ENCODE results near the gene KIF1B. TPM values are rescaled to one million over a fixed set of nuclear protein-coding genes. Genes with fewer than 3 reads are reported as not detected.
"Not testable (repeated sequence)": the region's sequence is repeated elsewhere in the genome, so short reads cannot be mapped to it uniquely, and the experiment has no call there.

Gene KIF1B
- total and polyA plus RNA-seq, 9 donors, result 11.5 to 44.2 (median 37.2) TPM

- DNase-seq, result no peak
- WGBS, 3 donors, result 90 to 95% (median 92%) methylated on average over 4 of the region's 4 CpGs
- Histone ChIP-seq H3K27me3 (no peaks in the 10 kb centered on the region), H3K36me3 (no peaks in the 10 kb centered on the region), H3K4me3 (no peak overlapping the region), H3K4me1 (ENCODE audit: insufficient read depth) (no peaks in the 10 kb centered on the region), H3K27ac (no peak overlapping the region), H3K9me3 (no peaks in the 10 kb centered on the region)
- TF ChIP-seq, protein P1, sequence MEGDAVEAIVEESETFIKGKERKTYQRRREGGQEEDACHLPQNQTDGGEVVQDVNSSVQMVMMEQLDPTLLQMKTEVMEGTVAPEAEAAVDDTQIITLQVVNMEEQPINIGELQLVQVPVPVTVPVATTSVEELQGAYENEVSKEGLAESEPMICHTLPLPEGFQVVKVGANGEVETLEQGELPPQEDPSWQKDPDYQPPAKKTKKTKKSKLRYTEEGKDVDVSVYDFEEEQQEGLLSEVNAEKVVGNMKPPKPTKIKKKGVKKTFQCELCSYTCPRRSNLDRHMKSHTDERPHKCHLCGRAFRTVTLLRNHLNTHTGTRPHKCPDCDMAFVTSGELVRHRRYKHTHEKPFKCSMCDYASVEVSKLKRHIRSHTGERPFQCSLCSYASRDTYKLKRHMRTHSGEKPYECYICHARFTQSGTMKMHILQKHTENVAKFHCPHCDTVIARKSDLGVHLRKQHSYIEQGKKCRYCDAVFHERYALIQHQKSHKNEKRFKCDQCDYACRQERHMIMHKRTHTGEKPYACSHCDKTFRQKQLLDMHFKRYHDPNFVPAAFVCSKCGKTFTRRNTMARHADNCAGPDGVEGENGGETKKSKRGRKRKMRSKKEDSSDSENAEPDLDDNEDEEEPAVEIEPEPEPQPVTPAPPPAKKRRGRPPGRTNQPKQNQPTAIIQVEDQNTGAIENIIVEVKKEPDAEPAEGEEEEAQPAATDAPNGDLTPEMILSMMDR (IDR thresholded peaks at IDR 0.05), result no peak
- TF ChIP-seq POLR2A (IDR thresholded peaks at IDR 0.05), result no peak
- no peak for TF ChIP-seq EP300 (IDR thresholded peaks at IDR 0.05)
- intact Hi-C loops (cut with DNase I), result no loop called here
Measured at GRCh38 chr1:10200620-10201019, 9.8 kb upstream of the KIF1B start.

GRCh38 chr1:10204003-10204642, 6.2 kb upstream of the KIF1B start:
- no peak for DNase-seq
- Histone ChIP-seq H3K9me3 (no peaks in the 10 kb centered on the region), H3K27ac (no peak overlapping the region), H3K36me3 (no peaks in the 10 kb centered on the region), H3K4me3 (no peak overlapping the region), H3K4me1 (ENCODE audit: insufficient read depth) (no peaks in the 10 kb centered on the region), H3K27me3 (no peaks in the 10 kb centered on the region)
- intact Hi-C loops (cut with DNase I), result no loop called here
- 46 to 62% (median 56%) methylated on average over 7 of the region's 7 CpGs for WGBS, 3 donors
- TF ChIP-seq POLR2A (IDR thresholded peaks at IDR 0.05) (no peak), EP300 (IDR thresholded peaks at IDR 0.05) (no peak)
- TF ChIP-seq, protein P1 (IDR thresholded peaks at IDR 0.05), result no peak

GRCh38 chr1:10205206-10205605, 5.2 kb upstream of the KIF1B start:
- intact Hi-C loops (cut with DNase I); H3K4me3 ChIP-seq; H3K27ac ChIP-seq; H3K36me3 ChIP-seq; H3K9me3 ChIP-seq; H3K27me3 ChIP-seq; H3K4me1 ChIP-seq (ENCODE audit: insufficient read depth): not testable (repeated sequence)
- peak in 1 of 5 donors; percentile 13 for DNase-seq
- WGBS, 3 donors, result 81 to 85% (median 85%) methylated on average over 14 of the region's 14 CpGs

DNA sequence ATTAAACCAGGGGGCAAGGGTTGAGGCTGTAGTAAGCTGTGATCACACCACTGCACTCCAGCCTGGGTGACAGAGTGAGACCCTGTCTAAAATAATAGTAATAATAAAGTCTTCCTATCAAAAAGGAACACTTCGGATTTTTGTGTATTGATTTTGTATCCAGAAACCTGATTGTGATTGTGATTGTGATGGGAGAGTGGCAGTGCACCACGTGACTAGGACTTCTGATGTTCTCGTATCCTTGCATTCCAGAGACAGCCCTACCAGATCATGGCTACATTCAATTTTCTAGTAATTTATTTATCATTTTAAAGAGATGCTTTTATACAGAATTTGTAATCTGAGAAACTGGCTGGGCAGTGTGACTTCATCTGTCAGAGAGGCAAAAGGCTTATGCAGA, 2.6 kb upstream of the KIF1B start:
- TF ChIP-seq, protein P1 (IDR thresholded peaks at IDR 0.05), result no peak
- no peak for TF ChIP-seq EP300 (IDR thresholded peaks at IDR 0.05)
- Histone ChIP-seq H3K9me3 (no peaks in the 10 kb centered on the region), H3K4me3 (no peak overlapping the region), H3K36me3 (no peaks in the 10 kb centered on the region), H3K4me1 (ENCODE audit: insufficient read depth) (peaks cover 7% of the 10 kb centered on the region), H3K27me3 (no peaks in the 10 kb centered on the region), H3K27ac (no peak overlapping the region)
- intact Hi-C loops (cut with DNase I), result no loop called here
- WGBS, 3 donors, result 87 to 96% (median 94%) methylated on average over 3 of the region's 3 CpGs
- no peak for DNase-seq

GRCh38 chr1:10208537-10208936, 1.8 kb upstream of the KIF1B start:
- intact Hi-C loops (cut with DNase I), result no loop called here
- DNase-seq, result no peak
- TF ChIP-seq EP300 (IDR thresholded peaks at IDR 0.05) (no peak), POLR2A (IDR thresholded peaks at IDR 0.05) (no peak)
- TF ChIP-seq, protein P1 (IDR thresholded peaks at IDR 0.05), result no peak
- H3K9me3 ChIP-seq, result no peaks in the 10 kb centered on the region
- H3K4me3 ChIP-seq, result no peak overlapping the region
- WGBS, 3 donors, result 89 to 92% (median 91%) methylated on average over 11 of the region's 11 CpGs
- no peaks in the 10 kb centered on the region for H3K36me3 ChIP-seq
- no peaks in the 10 kb centered on the region for H3K27me3 ChIP-seq
- peak overlapping the region in 1 of 2 donors; percentile 99 for H3K27ac ChIP-seq
- H3K4me1 ChIP-seq (ENCODE audit: insufficient read depth), result peaks cover 7% of the 10 kb centered on the region
